GM23248 (cell line): ENCODE results near the gene R3HDM4.

ENCODE experiments used
- EZH2 ChIP-seq: fragments of 200-600 bp; sonication (generic); IDR thresholded peaks from 2 replicates; pipeline ENCODE4 v1.6.1; 2018; ENCODE audit warnings: antibody characterized with exemption, mild to moderate bottlenecking; ENCODE audit not compliant: insufficient read depth, poor library complexity, severe bottlenecking
- EZH2phosphoT487 ChIP-seq: fragments of 200-600 bp; sonication (generic); IDR thresholded peaks from 2 replicates; pipeline ENCODE4 v1.6.1; 2018; ENCODE audit warnings: antibody characterized with exemption, moderate library complexity, mild to moderate bottlenecking, low read depth; ENCODE audit not compliant: insufficient read depth

- TF ChIP-seq EZH2phosphoT487 (no peak), EZH2 (no peak)
Measured at GRCh38 chr19:960601-960938, 47.6 kb upstream of the R3HDM4 start.
